HG02870 (cell line): Measurements from ENCODE around the gene KTI12.
"Not testable (repeated sequence)": the region's sequence is repeated elsewhere in the genome, so short reads cannot be mapped to it uniquely, and the experiment has no call there.

Source experiments
- ATAC-seq: cut with Tn5 transposase; IDR thresholded peaks from one replicate; pipeline ENCODE4 v1.9.1; 2021; ENCODE audit warnings: mild to moderate bottlenecking, moderate library complexity; ENCODE audit not compliant: unreplicated experiment

Gene KTI12

DNA sequence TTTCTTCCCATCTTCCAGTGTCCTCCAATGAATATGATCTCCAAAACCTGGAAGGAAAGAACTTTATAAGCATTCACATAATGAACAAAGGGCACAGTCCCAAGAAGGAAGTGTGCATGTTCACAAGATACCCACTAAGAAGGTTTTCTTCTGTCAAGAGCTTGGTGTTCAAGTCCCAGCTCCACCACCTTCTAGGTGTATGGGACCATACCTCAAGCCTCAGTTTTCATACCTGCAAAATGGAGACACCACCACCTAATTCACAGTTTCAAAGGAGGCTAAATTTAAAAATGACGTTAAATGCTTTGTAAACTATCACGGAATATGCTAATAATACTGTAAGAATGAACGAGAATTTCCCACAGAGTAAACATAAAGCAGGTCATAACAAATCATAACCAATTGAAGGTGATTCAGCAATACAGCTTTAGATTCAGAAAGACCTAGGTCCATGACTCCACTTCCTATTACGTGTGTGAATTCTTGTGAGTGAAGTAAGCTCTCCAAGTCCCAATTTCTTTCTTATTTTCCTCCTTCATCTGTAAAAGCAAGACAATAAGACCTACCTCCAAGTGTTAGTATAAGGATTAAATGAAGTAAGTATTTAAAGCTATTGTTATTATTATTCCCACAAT lies 8.1 kb upstream of the KTI12 start:
- no peak for ATAC-seq

GRCh38 chr1:52037909-52038308 lies 4.3 kb upstream of the KTI12 start:
- ATAC-seq, result no peak

- ATAC-seq, result no peak
Observed at GRCh38 chr1:52037402-52037814, 3.8 kb upstream of the KTI12 start.

DNA sequence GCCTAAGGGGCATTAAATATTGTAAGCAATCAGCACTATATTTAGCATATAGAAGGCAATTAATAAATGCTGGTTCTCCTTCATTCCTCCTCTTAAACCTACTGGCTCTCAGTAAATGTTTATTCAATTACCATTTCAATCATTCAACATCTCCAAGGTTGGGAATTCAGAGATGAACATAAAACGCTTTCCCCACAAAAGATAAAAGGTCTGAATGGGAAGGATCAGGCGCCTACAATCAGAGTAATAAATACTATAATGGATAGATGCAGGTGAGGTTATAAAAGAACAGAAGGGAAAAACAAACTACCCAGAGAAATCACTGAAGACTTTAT lies 407 bp upstream of the KTI12 start:
- no peak for ATAC-seq

DNA sequence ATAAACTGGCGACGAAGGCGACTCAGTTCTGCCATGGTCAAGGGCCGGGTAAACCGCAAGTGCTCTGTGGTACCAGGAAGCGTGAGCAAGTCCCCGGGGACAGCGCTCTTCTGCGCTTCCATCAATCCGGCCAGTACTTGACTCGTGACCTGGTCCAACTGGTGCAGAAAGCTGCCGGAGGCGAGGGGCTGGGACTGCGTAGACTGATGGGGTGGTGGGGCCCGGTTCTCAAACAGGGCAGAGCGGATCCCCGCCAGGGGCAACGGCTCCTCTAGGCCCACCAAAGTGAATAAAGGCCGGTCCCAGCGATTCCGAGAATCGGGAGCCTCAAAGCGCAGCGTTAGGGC lies 852 bp downstream of the KTI12 start:
- no peak for ATAC-seq

- no peak for ATAC-seq
Observed at GRCh38 chr1:52032124-52032784, 1.4 kb downstream of the KTI12 start.

- not testable (repeated sequence) for ATAC-seq
Observed at GRCh38 chr1:52028839-52029238, 4.8 kb downstream of the KTI12 start.

- ATAC-seq, result no peak
Observed at GRCh38 chr1:52028328-52028727, 5.3 kb downstream of the KTI12 start.

DNA sequence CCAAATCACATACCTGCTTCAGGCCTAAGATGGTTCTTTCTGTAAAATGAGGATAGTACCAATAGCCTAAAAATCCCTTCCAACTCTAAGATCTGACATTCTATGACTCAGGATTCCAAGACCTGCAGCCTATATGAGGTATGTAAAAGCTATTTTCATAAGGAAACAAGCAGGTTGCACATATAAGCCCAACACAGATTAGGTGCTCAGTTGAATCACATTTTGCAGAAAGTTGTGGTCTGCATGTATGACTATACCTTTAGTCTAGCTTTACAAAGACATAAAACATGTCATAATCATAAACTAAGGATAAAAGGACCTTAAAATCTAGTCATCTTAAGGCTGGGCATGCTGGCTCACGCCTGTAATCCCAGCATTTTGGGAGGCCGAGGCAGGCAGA lies 7.3 kb downstream of the KTI12 start:
- no peak for ATAC-seq

GRCh38 chr1:52022133-52022532 lies 11.5 kb downstream of the KTI12 start:
- no peak for ATAC-seq

- no peak for ATAC-seq
Observed at GRCh38 chr1:52008071-52008809, 25.4 kb downstream of the KTI12 start.

DNA sequence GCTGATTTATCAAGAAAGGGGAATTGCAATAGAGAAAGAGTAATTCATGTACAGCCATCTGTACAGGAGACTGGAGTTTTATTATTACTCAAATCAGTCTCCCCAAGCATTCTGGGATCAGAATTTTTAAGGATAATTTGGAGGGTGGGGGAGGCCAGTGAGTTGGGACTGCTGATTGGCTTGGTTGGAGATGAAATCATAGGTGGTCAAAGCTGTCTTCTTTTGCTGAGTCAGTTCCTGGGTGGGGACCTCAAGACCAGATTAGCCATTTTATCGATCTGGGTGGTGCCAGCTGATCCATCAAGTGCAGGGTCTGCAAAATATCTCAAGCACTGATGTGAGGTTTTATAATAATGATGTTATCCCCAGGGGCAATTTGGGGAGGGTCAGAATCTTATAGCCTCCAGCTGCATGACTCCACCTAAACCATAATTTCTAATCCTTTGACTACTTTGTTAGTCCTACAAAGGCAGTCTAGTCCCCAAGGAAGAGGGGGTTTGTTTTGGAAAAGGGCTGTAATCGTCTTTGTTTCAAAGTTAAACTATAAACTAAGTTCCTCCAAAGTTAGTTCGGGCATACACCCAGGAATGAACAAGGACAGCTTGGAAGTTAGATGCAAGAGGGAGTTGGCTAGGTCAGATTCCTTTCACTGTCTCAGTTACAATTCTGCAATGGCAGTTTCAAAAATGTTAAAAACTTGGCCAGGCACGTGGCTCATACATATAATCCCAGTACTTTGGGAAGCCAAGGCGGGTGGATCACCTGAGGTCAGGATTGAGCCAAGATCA lies 26.2 kb downstream of the KTI12 start:
- no peak for ATAC-seq

GRCh38 chr1:52006081-52006553 lies 27.5 kb downstream of the KTI12 start:
- not testable (repeated sequence) for ATAC-seq

DNA sequence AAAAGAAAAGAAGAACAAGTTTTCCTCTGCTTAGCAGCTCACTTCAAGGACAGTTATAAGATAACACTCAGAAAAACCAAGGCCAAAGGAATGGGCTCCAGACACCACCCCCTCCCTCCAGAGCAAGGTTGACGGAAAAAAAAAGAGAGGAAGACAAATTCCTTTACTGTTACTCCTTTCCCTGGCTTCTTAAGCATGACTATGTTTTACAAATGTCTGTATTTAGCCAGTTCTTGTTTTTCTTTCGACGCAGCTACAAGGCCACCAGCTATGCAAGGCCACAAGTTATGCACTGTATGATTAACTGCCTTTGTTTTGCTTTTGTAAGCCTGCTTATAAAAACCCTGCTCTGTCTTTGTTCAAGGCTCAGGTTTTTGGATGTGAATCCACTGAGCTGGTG lies 28.1 kb downstream of the KTI12 start:
- not testable (repeated sequence) for ATAC-seq

DNA sequence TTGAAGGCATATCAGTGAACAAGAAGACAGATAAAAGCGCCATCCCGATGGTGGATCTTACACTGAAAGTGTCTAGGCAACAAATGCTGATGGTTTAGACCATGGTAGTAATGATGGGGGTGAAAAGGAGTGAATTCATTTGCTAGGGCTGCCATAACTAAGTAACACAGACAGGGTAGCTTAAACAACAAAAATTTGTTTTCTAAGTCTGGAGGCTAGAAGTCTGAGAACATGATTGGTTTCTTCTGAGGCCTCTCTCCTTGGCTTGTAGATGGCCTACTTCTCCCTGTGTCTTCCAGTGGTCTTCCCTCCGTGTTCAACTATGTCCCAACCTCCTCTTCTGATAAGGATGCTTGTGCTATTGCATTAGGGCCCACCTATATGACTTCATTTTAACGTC lies 29.7 kb downstream of the KTI12 start:
- ATAC-seq, result no peak

- ATAC-seq, result no peak
Observed at GRCh38 chr1:52002038-52002917, 31.3 kb downstream of the KTI12 start.

DNA sequence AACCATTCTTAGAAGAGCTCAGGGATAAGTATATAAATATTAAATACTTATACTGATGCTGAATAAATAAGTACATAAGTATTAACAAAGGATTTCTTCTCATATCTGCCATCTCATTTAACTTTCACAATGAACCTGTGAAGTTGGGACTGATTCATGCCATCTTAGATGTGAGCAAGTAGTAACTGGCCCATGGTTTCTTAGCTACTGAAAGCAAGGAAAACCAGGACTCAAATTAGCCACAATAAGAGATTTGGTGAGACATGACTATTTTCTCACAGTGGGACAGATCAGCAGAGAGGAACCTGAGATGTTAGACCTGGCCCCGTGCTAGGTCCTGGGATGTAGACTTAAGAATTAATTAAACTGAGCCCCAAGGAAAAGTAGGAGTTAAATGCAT lies 34.9 kb downstream of the KTI12 start:
- ATAC-seq, result no peak

- no peak for ATAC-seq
Observed at GRCh38 chr1:51997974-51998382, 35.6 kb downstream of the KTI12 start.

DNA sequence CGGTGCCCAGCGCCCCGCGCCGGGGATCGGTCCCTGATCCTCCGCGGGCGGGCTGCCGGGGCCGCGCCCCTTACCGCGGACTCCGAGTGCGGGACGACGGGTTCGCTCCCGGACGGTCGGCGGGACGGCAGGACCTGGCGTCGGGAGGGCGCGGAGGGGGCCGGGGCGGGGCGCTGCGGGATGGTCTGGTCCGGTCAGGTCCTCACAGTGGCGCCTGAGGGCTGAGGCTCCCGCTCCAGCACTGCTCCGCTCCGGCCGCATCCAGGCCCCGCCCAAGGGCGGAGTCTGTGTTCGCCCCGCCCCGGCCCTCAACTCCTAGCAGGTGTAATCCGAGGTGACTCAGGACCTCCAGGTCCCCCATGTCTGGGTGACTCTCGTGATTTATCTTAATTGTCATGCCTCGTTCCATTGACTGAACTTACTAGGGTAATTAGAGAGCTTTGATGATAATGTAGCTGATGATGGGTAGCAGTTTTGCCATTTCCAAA lies 43.1 kb downstream of the KTI12 start, which contains the start of gene RAB3B:
RAB3B (minus strand) TSS at position 223 of the 488 bp plus-strand sequence. CDS start 13,583 bp downstream, outside the sequence.
- ATAC-seq, result peak; percentile 75
